ENCODE measurements around the gene AKAP6. TPM values are rescaled to one million over a fixed set of nuclear protein-coding genes. Genes with fewer than 3 reads are reported as not detected.

Gene AKAP6
- total and polyA plus RNA-seq, 10 of the 15 experiments (the other 5 are each of a cell fraction or from before 2014, with no cell fraction given): 0.35 to 5.9 (median 2.2) TPM

DNA sequence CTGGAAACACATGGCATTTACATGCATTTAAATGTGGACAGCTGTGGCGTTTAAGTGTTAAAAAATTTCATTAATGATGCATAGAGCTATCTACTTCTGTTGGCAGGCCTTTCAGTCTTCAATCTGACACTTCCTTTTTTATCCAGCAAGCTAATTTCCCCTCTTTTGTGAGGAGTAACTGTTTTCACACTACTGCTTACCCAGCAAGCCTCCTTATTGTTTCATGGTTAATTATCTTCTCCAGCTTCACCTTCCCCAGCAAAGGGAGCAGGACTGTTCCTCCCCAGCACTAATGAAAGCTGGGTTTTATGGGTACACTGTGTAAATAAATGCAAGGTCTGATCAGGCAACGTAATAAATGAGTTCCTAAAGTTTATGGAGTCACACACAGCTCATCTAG is 480.2 kb downstream of the AKAP6 start (continued):
- TF ChIP-seq POLR2AphosphoS2 (IDR thresholded peaks at IDR 0.05; ENCODE audit: low read depth, low read length) (no peak), BACH1 (IDR thresholded peaks at IDR 0.05; ENCODE audit: borderline replicate concordance) (no peak), SKIL (IDR thresholded peaks at IDR 0.05; ENCODE audit: low read depth, poor library complexity, severe bottlenecking) (no peak), HDAC2 (IDR thresholded peaks at IDR 0.05) (no peak), BCLAF1 (IDR thresholded peaks at IDR 0.05) (no peak), RAD21 (IDR thresholded peaks at IDR 0.05; ENCODE audit: insufficient read depth, low read depth, low read length) (no peak), POLR2AphosphoS5 (IDR thresholded peaks at IDR 0.05; ENCODE audit: low read length) (no peak), SIX5 (IDR thresholded peaks at IDR 0.05; ENCODE audit: low read depth, low read length, severe bottlenecking) (no peak)

DNA sequence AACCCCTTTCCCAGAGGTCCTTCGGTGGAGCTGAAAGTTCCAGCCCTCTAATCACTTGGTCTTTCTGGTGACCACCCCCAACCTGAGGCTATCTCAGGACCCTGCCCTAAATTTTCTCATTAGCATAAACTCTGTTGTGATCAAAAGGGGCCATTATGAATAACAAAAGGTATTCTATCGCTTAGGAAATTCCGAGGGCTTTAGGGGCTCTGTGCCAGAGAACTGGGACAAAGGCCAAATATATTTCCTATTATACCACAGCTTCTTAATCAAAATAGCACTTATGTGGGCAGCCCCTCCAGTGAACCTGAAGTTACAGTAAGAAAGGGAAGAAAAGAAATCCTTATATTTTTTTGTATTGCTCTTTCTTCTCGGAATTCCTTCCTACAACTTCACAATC is 484.3 kb downstream of the AKAP6 start:
- Histone ChIP-seq H3K4me3 (no peak overlapping the region), H3K27me3 (replicated peaks in 1 of 2; ENCODE audit: control insufficient read depth in 2 of 2, insufficient read depth in 2 of 2, low read length in 1 of 2) (no peaks in the 10 kb centered on the region), H3K9me3 (replicated peaks; ENCODE audit: control insufficient read depth, insufficient read depth, low read length) (no peaks in the 10 kb centered on the region), H3K79me2 (ENCODE audit: control insufficient read depth, insufficient read depth, low read length) (no peaks in the 10 kb centered on the region), H3K36me3 (ENCODE audit: control insufficient read depth in 2 of 2, insufficient read depth in 2 of 2, low read length in 1 of 2) (no peaks in the 10 kb centered on the region), H2AFZ (ENCODE audit: control insufficient read depth, low read depth, low read length) (no peak overlapping the region), H4K20me1 (ENCODE audit: control insufficient read depth, insufficient read depth) (no peaks in the 10 kb centered on the region), H3K4me2 (ENCODE audit: control insufficient read depth, insufficient read depth) (no peak overlapping the region), H3K27ac (ENCODE audit: control insufficient read depth, insufficient read depth) (no peak overlapping the region), H3K4me1 (ENCODE audit: control insufficient read depth, insufficient read depth, low read length) (no peaks in the 10 kb centered on the region), H3K9ac (ENCODE audit: control insufficient read depth, insufficient read depth, low read length) (no peak overlapping the region)
- CTCF ChIA-PET: no interaction called here
- DNase-seq (ENCODE audit: low read depth, low spot score): no peak
- no peak for FAIRE-seq
- no peak for ATAC-seq
- no TSS peak for BruUV-seq (replicated peaks)
- POLR2A ChIA-PET: no interaction called here
- intact Hi-C loops (cut with micrococcal nuclease; ENCODE audit: unreplicated experiment) (no loop called here), in situ Hi-C loops (cut with MboI) (no loop called here)
- RAD21 ChIA-PET (ENCODE audit: unreplicated experiment): no interaction called here
- SMC1A ChIA-PET (ENCODE audit: uncharacterized antibody, unreplicated experiment): interaction anchor here (0.9 kb wide), 1 partner anchor 50 kb away, joined by 3 read pairs; no protein-coding TSS in a partner anchor
- 24% methylated on average over 3 of the region's 4 CpGs for WGBS (ENCODE audit: insufficient coverage, insufficient replicate concordance, low lambda C conversion rate, missing lambda C conversion rate)
- no peak for TF ChIP-seq CEBPB (IDR thresholded peaks at IDR 0.05; ENCODE audit: borderline replicate concordance in 1 of 2, low read depth in 2 of 2, low read length in 2 of 2)
- TF ChIP-seq SKIL (IDR thresholded peaks at IDR 0.05; ENCODE audit: low read depth, poor library complexity, severe bottlenecking): no peak
- TF ChIP-seq CREB1 (IDR thresholded peaks at IDR 0.05; ENCODE audit: low read depth): no peak
- no peak for TF ChIP-seq TBL1XR1 (IDR thresholded peaks at IDR 0.05; ENCODE audit: low read depth, low read length)
- no peak for TF ChIP-seq SMAD5 (IDR thresholded peaks at IDR 0.05; ENCODE audit: low read depth)
- no peak for TF ChIP-seq SIX5 (IDR thresholded peaks at IDR 0.05; ENCODE audit: low read depth, low read length, severe bottlenecking)
- TF ChIP-seq POLR2AphosphoS5 (IDR thresholded peaks at IDR 0.05; ENCODE audit: low read length): no peak
- no peak for TF ChIP-seq TAF1 (IDR thresholded peaks at IDR 0.05; ENCODE audit: borderline replicate concordance, low read depth, low read length)
- no peak for TF ChIP-seq ETV6 (conservative IDR thresholded peaks at IDR 0.05 in 1 of 2, IDR thresholded peaks at IDR 0.05 in 1 of 2; ENCODE audit: borderline replicate concordance in 1 of 2, low read depth in 1 of 2)
